Parietal lobe (tissue), 1 donor: Measurements from ENCODE around the gene KIAA1143. TPM values are rescaled to one million over a fixed set of nuclear protein-coding genes. Genes with fewer than 3 reads are reported as not detected.

ENCODE experiments used
- total RNA-seq: library from RNA; depleted of rRNA; stranded (reverse); fragments of >200 nt; gene quantifications from one replicate; pipeline ENCODE4 v1.2.3, GENCODE V29; 2014

KIAA1143 gene
- total RNA-seq: 25.0 TPM

DNA sequence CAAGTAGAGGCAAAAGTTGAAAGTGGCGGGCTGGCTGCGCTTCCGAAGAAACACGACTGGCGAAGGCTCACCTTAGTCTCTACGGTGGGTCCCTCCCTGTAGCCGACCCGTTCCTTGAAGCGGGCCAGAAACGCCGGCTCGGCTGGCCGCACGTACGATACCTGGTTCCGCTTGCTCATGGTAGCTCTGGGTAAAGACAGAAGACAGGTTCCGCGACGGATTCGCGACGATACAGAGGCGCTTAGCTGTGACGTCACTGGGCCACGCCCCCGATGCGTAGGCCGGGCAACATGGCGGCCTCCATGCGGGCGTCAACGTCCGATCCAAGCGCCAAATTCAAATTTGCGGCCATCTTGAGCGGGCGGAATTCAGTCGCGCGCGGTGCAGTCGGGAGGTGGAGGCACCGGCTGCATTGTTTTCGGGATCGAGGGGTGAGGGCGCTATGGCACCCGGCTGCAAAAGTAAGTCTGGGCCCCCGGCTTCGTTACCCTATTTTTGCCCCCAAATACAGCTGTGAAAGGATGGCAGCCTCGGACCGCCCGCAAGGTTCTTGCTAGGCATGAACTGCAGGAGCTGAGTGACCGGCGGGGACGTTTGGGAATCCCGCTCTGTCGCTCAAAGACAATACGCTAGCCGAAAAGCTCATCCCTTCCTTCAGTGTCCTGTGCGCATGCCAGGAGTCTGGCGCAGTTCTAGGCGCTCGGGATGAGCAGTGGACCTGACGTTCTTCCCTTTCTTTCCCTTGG is at the start of gene KIAA1143, which contains the start of gene KIF15:
TSS of gene KIAA1143 (minus strand) at position 196 of the 746 bp plus-strand sequence. CDS start at position 179, 17 bp downstream.
TSS of gene KIF15 (plus strand) at position 371 of the 746 bp plus-strand sequence. CDS start at position 443, 72 bp downstream.

GRCh38 chr3:44729384-44729910 is 32.0 kb downstream of the KIAA1143 start, which contains the start of gene ZNF501:
TSS of gene ZNF501 (plus strand) at chr3:44729635. CDS start at chr3:44734422, 4,787 bp downstream.

DNA sequence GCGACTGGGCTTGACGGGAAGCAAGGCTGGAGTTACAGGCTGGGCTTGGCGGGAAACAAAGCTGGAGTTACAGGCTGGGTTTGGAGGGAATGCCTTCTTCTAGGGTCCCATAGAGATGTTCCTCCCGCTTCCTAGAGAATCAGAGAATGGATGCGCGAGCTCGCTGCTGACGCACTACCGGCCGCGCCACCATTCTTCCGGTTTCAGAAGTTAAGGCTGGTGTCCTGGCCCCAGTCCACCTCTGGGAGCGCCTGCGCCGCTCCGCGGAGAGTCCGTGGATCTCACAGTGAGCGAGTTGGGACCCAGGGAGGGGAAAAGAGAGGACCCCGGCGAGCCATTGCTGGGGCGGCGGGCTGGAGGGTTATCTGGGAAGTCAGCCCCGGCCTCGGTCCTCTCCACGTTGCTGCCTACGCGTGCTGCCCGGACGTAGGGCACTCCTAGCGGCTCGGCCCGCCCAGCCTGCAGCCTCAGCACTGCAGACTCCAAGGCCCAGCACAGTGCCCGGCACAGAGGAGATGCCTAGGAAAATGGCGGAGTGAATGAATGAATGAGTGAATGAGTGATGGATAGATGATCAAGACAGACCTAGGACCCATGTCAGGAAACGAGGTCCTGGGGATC is 48.9 kb downstream of the KIAA1143 start, which contains the start of gene ZNF502:
TSS of gene ZNF502 (plus strand) at position 206 of the 621 bp plus-strand sequence. CDS start 7,602 bp downstream, outside the sequence.

Other genes starting within 250 kb of the KIAA1143 start
- 47.3 TPM for gene ZKSCAN7, start 206.4 kb downstream of the KIAA1143 start, total RNA-seq
- gene ZNF660, start 176.7 kb downstream of the KIAA1143 start, total RNA-seq: 28.5 TPM
- 68.2 TPM for gene ZNF197, start 136.6 kb downstream of the KIAA1143 start, total RNA-seq
- gene ZNF35, start 112.9 kb downstream of the KIAA1143 start, total RNA-seq: 42.3 TPM
- 14.1 TPM for gene ZNF502, start 49.0 kb downstream of the KIAA1143 start, total RNA-seq
- gene ZNF501, start 32.0 kb downstream of the KIAA1143 start, total RNA-seq: 25.0 TPM
- gene KIF15, start 175 bp upstream of the KIAA1143 start, total RNA-seq: 11.0 TPM
- 5.3 TPM for gene TMEM42, start 100.3 kb upstream of the KIAA1143 start, total RNA-seq
- not detected for gene TGM4, start 113.0 kb upstream of the KIAA1143 start, total RNA-seq
- gene ZDHHC3, start 214.6 kb upstream of the KIAA1143 start, total RNA-seq: 50.4 TPM
- gene EXOSC7, start 214.6 kb upstream of the KIAA1143 start, total RNA-seq: 36.6 TPM